ENCODE data around the gene LONP1.

Gene LONP1

DNA sequence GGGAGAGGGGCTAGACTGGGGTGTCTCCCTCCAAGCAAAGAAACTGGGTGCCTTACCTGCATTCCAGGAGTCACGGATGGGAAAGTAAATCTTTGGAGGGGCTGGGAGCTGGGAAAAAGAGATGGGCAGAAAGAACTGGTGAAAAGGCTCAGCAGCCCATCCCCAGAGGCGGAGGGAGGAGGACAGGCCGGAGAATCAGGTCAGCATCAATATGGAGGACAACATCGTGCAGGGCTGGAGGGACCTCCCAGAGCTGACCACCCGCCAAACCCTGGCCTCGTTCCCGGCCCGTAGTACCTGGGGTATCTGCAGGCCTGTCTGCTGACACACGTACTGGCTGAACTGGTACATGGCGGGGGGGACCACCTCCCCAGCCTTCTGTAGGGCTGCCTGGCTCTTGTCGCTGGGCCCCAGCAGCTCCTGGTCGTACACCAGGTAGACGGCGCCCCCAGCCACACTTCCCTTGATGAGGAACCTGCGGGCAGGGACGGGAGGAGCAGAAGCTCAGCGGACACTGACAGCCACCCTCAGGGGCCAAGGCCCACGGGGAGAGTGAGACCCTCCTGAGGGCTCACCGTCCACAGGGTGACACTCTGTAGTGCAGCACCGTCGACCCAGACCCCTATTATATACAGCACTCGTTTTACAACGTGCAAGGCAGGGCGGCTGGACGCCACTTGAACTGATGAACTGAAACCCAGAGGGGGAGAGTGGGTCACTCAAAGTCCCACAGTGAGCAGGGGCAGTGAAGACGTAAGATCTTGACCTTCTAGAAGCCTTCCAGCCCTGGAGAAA is 40.5 kb downstream of the LONP1 start:
- TF ChIP-seq YY1 (IDR thresholded peaks at IDR 0.05; ENCODE audit: insufficient read depth, insufficient read length) (no peak), SUZ12 (IDR thresholded peaks at IDR 0.05; ENCODE audit: extremely low read depth, insufficient read depth, insufficient read length) (no peak), ZNF274 (IDR thresholded peaks at IDR 0.05; ENCODE audit: low read depth, low read length) (no peak)
- Histone ChIP-seq H3K4me1 (ENCODE audit: insufficient read depth, insufficient read length) (peaks cover 12% of the 10 kb centered on the region), H3K27me3 (ENCODE audit: insufficient read depth, insufficient read length) (no peaks in the 10 kb centered on the region), H3K9me3 (ENCODE audit: insufficient read depth, low read length) (no peaks in the 10 kb centered on the region), H3K4me3 (ENCODE audit: insufficient read length, low read depth) (peak overlapping the region; percentile 92), H3K36me3 (ENCODE audit: insufficient read depth, insufficient read length, low read length) (peaks cover 34% of the 10 kb centered on the region), H3K9ac (ENCODE audit: insufficient read length, low read depth) (peak overlapping the region; percentile 85)
- no peak for DNase-seq (ENCODE audit: low read depth, low spot score)

DNA sequence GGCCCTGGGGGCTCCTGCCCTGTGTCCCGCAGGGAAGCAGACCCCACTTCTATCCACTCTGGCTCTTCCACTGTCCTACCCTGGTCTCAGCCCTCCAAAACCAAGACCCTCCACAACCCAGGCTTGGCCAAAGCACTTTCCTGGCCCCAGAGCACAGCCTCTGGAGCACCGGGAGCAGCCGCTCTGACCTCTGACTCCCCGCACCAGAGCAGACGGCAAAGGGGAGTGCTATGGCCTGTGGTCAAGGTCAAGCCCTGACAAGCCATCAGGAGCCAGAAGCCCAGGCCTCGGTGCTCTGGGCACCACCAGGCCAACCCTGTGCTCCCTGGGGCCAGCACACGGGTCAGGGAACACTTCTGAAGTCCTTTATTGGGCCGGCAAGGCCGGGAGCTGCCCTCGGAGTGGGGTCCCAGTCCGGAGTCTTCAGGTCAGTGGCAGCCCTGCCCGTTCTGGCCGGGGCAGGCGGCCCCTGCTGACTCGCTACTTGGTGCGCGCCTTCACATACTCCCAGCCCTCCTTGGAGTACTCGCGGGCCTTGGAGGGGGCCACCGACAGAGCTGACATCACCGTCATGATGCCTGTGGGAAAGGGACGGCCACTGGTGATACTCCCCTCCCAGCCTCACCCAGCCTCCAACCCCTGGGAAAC is 41.8 kb downstream of the LONP1 start:
- no peaks in the 10 kb centered on the region for H3K27me3 ChIP-seq (ENCODE audit: insufficient read depth, insufficient read length)

DNA sequence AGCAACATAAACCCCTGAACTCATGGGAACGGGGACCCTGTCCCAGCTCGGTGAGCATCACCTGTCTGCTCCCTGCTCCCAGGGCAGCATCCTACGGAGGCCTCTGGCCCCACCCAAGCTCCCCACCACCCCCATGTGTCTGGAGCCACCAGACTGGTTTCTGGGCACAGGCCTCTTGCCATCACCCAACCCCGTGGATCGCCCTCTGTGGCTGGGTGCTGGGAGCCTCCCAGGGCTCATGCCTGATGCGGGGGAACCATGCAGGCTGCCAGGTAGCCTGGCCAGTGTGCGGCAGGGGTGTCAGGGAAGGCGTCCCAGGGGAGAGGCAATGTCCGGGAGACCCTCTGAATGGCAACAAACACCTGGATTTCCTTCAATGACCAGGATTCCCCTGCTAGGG is 42.4 kb downstream of the LONP1 start:
- Histone ChIP-seq H3K4me1 (ENCODE audit: insufficient read depth, insufficient read length) (peaks cover 12% of the 10 kb centered on the region), H3K9me3 (ENCODE audit: insufficient read depth, low read length) (no peaks in the 10 kb centered on the region), H3K9ac (ENCODE audit: insufficient read length, low read depth) (no peak overlapping the region), H3K36me3 (ENCODE audit: insufficient read depth, insufficient read length, low read length) (peaks cover 48% of the 10 kb centered on the region), H3K27me3 (ENCODE audit: insufficient read depth, insufficient read length) (no peaks in the 10 kb centered on the region), H3K4me3 (ENCODE audit: insufficient read length, low read depth) (no peak overlapping the region)
- no peak for TF ChIP-seq YY1 (IDR thresholded peaks at IDR 0.05; ENCODE audit: insufficient read depth, insufficient read length)
- no peak for TF ChIP-seq SUZ12 (IDR thresholded peaks at IDR 0.05; ENCODE audit: extremely low read depth, insufficient read depth, insufficient read length)
- no peak for TF ChIP-seq ZNF274 (IDR thresholded peaks at IDR 0.05; ENCODE audit: low read depth, low read length)
- DNase-seq (ENCODE audit: low read depth, low spot score) = no peak

More for the DNA sequence above, 41.8 kb downstream of the LONP1 start:
- no peak for DNase-seq (ENCODE audit: low read depth, low spot score)
- H3K4me3 ChIP-seq (ENCODE audit: insufficient read length, low read depth) = no peak overlapping the region
- peaks cover 41% of the 10 kb centered on the region for H3K36me3 ChIP-seq (ENCODE audit: insufficient read depth, insufficient read length, low read length)
- H3K4me1 ChIP-seq (ENCODE audit: insufficient read depth, insufficient read length) = peaks cover 12% of the 10 kb centered on the region
- H3K9me3 ChIP-seq (ENCODE audit: insufficient read depth, low read length) = no peaks in the 10 kb centered on the region
- peak overlapping the region; percentile 32 for H3K9ac ChIP-seq (ENCODE audit: insufficient read length, low read depth)
- no peak for TF ChIP-seq YY1 (IDR thresholded peaks at IDR 0.05; ENCODE audit: insufficient read depth, insufficient read length)
- TF ChIP-seq SUZ12 (IDR thresholded peaks at IDR 0.05; ENCODE audit: extremely low read depth, insufficient read depth, insufficient read length) = no peak
- TF ChIP-seq ZNF274 (IDR thresholded peaks at IDR 0.05; ENCODE audit: low read depth, low read length) = no peak

DNA sequence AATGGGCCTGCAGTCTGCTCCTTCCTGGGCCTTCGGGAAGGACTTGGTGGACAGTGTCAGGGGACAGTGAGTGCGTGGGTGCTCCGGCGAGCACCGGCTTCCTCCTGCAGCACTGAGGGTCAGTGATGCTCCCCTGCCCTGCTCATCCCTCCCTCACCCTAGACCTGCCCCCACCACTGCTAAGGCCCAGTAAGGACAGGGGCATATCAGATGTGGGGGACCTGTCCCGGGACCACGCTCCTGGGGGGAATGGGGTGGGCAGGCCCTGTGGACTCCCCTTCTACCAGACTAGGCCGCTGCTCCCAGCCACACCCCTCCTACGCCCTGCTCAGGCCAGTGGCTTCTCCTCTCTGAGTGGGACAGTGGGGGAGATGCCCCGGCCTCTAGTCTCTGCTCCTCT is 42.8 kb downstream of the LONP1 start:
- H3K4me3 ChIP-seq (ENCODE audit: insufficient read length, low read depth) = no peak overlapping the region
- peaks cover 10% of the 10 kb centered on the region for H3K4me1 ChIP-seq (ENCODE audit: insufficient read depth, insufficient read length)
- no peaks in the 10 kb centered on the region for H3K9me3 ChIP-seq (ENCODE audit: insufficient read depth, low read length)
- no peak overlapping the region for H3K9ac ChIP-seq (ENCODE audit: insufficient read length, low read depth)
- DNase-seq (ENCODE audit: low read depth, low spot score) = no peak
- TF ChIP-seq SUZ12 (IDR thresholded peaks at IDR 0.05; ENCODE audit: extremely low read depth, insufficient read depth, insufficient read length) (no peak), YY1 (IDR thresholded peaks at IDR 0.05; ENCODE audit: insufficient read depth, insufficient read length) (no peak), ZNF274 (IDR thresholded peaks at IDR 0.05; ENCODE audit: low read depth, low read length) (no peak)
- H3K27me3 ChIP-seq (ENCODE audit: insufficient read depth, insufficient read length) = no peaks in the 10 kb centered on the region
- H3K36me3 ChIP-seq (ENCODE audit: insufficient read depth, insufficient read length, low read length) = peaks cover 50% of the 10 kb centered on the region

DNA sequence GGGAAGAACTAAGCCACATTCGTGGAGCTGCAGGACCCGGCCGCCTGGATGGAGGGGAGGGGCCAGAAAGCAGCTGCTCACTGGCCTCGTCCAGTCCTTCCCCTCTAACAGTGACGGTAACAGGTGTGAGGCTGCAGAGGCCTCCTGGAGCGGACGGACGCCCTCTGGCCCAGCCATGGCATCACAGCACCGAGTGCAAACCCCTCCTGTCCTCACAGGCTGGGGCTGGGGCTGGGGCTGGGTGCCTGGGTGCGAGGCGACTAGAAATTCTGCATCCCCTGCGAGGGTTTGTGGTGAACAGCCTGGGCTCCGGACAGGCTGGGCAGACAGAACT is 43.2 kb downstream of the LONP1 start:
- H3K36me3 ChIP-seq (ENCODE audit: insufficient read depth, insufficient read length, low read length) = peaks cover 54% of the 10 kb centered on the region
- H3K4me3 ChIP-seq (ENCODE audit: insufficient read length, low read depth) = no peak overlapping the region
- H3K9ac ChIP-seq (ENCODE audit: insufficient read length, low read depth) = no peak overlapping the region
- TF ChIP-seq YY1 (IDR thresholded peaks at IDR 0.05; ENCODE audit: insufficient read depth, insufficient read length) (no peak), ZNF274 (IDR thresholded peaks at IDR 0.05; ENCODE audit: low read depth, low read length) (no peak), SUZ12 (IDR thresholded peaks at IDR 0.05; ENCODE audit: extremely low read depth, insufficient read depth, insufficient read length) (no peak)
- H3K27me3 ChIP-seq (ENCODE audit: insufficient read depth, insufficient read length) = no peaks in the 10 kb centered on the region
- DNase-seq (ENCODE audit: low read depth, low spot score) = no peak
- no peaks in the 10 kb centered on the region for H3K9me3 ChIP-seq (ENCODE audit: insufficient read depth, low read length)
- peaks cover 10% of the 10 kb centered on the region for H3K4me1 ChIP-seq (ENCODE audit: insufficient read depth, insufficient read length)

DNA sequence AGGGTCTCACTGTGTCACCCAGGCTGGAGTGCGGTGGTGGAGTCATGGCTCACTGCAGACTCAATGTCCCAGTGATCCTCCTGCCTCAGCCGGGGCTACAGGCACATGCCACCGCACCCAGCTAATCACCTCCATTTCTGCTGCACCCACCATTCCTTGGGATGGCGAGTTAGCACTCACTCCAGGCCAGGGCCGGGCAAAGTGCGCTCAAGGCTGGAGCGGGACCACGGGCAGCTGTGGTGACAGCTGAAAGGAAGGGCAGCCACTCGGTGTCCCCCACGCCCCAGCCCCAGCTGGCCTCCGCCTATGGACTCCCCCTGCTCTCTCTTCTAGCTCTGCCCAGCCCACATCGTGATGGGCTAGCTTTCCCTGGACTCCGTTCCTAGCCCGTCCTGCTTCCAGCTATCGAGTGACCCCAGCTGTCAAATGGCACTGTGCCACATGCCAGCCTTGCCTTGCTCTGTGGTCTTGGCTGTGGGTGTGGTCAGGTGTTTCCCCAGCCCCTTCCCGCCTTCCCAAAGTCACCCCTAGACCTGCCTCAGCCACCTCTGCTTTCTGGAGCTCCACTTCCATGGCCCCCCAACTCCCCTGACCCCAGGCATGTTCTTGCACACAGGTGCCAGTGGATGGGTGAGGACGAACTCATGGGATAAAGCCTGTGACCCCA is 43.7 kb downstream of the LONP1 start:
- Histone ChIP-seq H3K27me3 (ENCODE audit: insufficient read depth, insufficient read length) (no peaks in the 10 kb centered on the region), H3K9ac (ENCODE audit: insufficient read length, low read depth) (no peak overlapping the region), H3K36me3 (ENCODE audit: insufficient read depth, insufficient read length, low read length) (peaks cover 59% of the 10 kb centered on the region), H3K4me3 (ENCODE audit: insufficient read length, low read depth) (no peak overlapping the region), H3K9me3 (ENCODE audit: insufficient read depth, low read length) (no peaks in the 10 kb centered on the region), H3K4me1 (ENCODE audit: insufficient read depth, insufficient read length) (peaks cover 7% of the 10 kb centered on the region)
- TF ChIP-seq SUZ12 (IDR thresholded peaks at IDR 0.05; ENCODE audit: extremely low read depth, insufficient read depth, insufficient read length) (no peak), ZNF274 (IDR thresholded peaks at IDR 0.05; ENCODE audit: low read depth, low read length) (no peak), YY1 (IDR thresholded peaks at IDR 0.05; ENCODE audit: insufficient read depth, insufficient read length) (no peak)
- DNase-seq (ENCODE audit: low read depth, low spot score) = no peak

DNA sequence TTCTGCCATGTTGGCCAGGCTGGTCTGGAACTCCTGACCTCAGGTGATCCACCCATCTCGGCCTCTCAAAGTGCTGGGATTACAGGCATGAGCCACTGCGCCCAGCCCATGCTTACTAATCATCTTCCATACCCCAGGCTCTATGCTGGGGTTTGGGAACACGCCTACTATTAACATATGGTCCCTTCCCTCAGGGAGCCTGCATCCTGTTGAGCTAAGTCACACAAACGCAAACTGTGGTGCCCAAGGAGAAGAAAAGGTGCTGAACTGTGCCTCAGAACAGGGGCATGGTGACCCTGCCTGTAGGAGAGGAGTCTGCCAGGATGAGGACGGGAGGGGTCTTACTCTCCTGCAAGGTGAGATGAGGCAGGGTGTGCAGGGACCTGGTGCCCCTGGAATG is 45.2 kb downstream of the LONP1 start:
- no peak for DNase-seq (ENCODE audit: low read depth, low spot score)
- H3K4me3 ChIP-seq (ENCODE audit: insufficient read length, low read depth) = no peak overlapping the region
- H3K9me3 ChIP-seq (ENCODE audit: insufficient read depth, low read length) = no peaks in the 10 kb centered on the region
- H3K9ac ChIP-seq (ENCODE audit: insufficient read length, low read depth) = no peak overlapping the region
- H3K27me3 ChIP-seq (ENCODE audit: insufficient read depth, insufficient read length) = no peaks in the 10 kb centered on the region
- no peak for TF ChIP-seq SUZ12 (IDR thresholded peaks at IDR 0.05; ENCODE audit: extremely low read depth, insufficient read depth, insufficient read length)
- TF ChIP-seq YY1 (IDR thresholded peaks at IDR 0.05; ENCODE audit: insufficient read depth, insufficient read length) = no peak
- TF ChIP-seq ZNF274 (IDR thresholded peaks at IDR 0.05; ENCODE audit: low read depth, low read length) = no peak
- peaks cover 4% of the 10 kb centered on the region for H3K4me1 ChIP-seq (ENCODE audit: insufficient read depth, insufficient read length)
- H3K36me3 ChIP-seq (ENCODE audit: insufficient read depth, insufficient read length, low read length) = peaks cover 68% of the 10 kb centered on the region
